ENCODE results near the gene SMG6. TPM values are rescaled to one million over a fixed set of nuclear protein-coding genes. Genes with fewer than 3 reads are reported as not detected.

Gene SMG6
- total RNA-seq, 2 donors from 2014 or later: 12.5 to 22.1 TPM

GRCh38 chr17:2086306-2086705, 217.3 kb downstream of the SMG6 start:
- TF ChIP-seq CTCF (IDR thresholded peaks at IDR 0.05): no peak
- Histone ChIP-seq H3K4me3 (no peak overlapping the region), H3K4me1 (peaks cover 28% of the 10 kb centered on the region), H3K36me3 (replicated peaks in 1 of 2; ENCODE audit: insufficient read depth in 1 of 2, low read depth in 2 of 2) (peaks cover 0 to 5% of the 10 kb centered on the region in 2 donors), H3K9me3 (no peaks in the 10 kb centered on the region), H3K27ac (peak overlapping the region in 1 of 4 donors; percentile 76), H3K27me3 (no peaks in the 10 kb centered on the region)
- ATAC-seq (no peak), DNase-seq (no peak)
- WGBS, 2 donors: 73 to 79% methylated on average over 3 of the region's 3 CpGs
- intact Hi-C loops (cut with DNase I): no loop called here

GRCh38 chr17:2085648-2085949, 218.0 kb downstream of the SMG6 start:
- TF ChIP-seq CTCF (IDR thresholded peaks at IDR 0.05) (no peak), POLR2A (IDR thresholded peaks at IDR 0.05) (no peak)
- peaks cover 28% of the 10 kb centered on the region for H3K4me1 ChIP-seq
- intact Hi-C loops (cut with DNase I): no loop called here
- no peak for ATAC-seq
- WGBS, 2 donors: 53 to 80% methylated on average over 5 of the region's 5 CpGs
- DNase-seq: no peak
- peak overlapping the region; percentile 21 to 76 (median 42) for H3K27ac ChIP-seq
- no peaks in the 10 kb centered on the region for H3K9me3 ChIP-seq
- H3K36me3 ChIP-seq (replicated peaks in 1 of 2; ENCODE audit: insufficient read depth in 1 of 2, low read depth in 2 of 2): peaks cover 0 to 9% of the 10 kb centered on the region in 2 donors
- H3K4me3 ChIP-seq: no peak overlapping the region
- H3K27me3 ChIP-seq: no peaks in the 10 kb centered on the region

- DNase-seq (peak in 2 of 4 donors; percentile 22 to 42), ATAC-seq (peak; percentile 31)
- Histone ChIP-seq H3K27ac (peak overlapping the region; percentile 21 to 76 (median 42)), H3K4me3 (no peak overlapping the region), H3K9me3 (no peaks in the 10 kb centered on the region), H3K36me3 (replicated peaks in 1 of 2; ENCODE audit: insufficient read depth in 1 of 2, low read depth in 2 of 2) (peaks cover 0 to 9% of the 10 kb centered on the region in 2 donors), H3K4me1 (peaks cover 28% of the 10 kb centered on the region), H3K27me3 (no peaks in the 10 kb centered on the region)
- 76 to 85% methylated on average over 13 of the region's 13 CpGs for WGBS, 2 donors
- TF ChIP-seq CTCF (IDR thresholded peaks at IDR 0.05) (no peak), POLR2A (IDR thresholded peaks at IDR 0.05) (no peak)
- intact Hi-C loops (cut with DNase I): no loop called here
Measured at GRCh38 chr17:2084766-2085647, 218.6 kb downstream of the SMG6 start.

GRCh38 chr17:2084036-2084765, 219.4 kb downstream of the SMG6 start:
- H3K4me1 ChIP-seq: peaks cover 28% of the 10 kb centered on the region

More at GRCh38 chr17:2084036-2084765, 219.4 kb downstream of the SMG6 start:
- no peak for DNase-seq
- Histone ChIP-seq H3K27ac (peak overlapping the region; percentile 22 to 76 (median 54)), H3K36me3 (replicated peaks in 1 of 2; ENCODE audit: insufficient read depth in 1 of 2, low read depth in 2 of 2) (peaks cover 0 to 9% of the 10 kb centered on the region in 2 donors), H3K9me3 (no peaks in the 10 kb centered on the region), H3K4me3 (no peak overlapping the region), H3K27me3 (no peaks in the 10 kb centered on the region)
- ATAC-seq: peak; percentile 40
- WGBS, 2 donors: 83% methylated on average over 6 to 8 of the region's 8 CpGs
- intact Hi-C loops (cut with DNase I): no loop called here
- TF ChIP-seq CTCF (IDR thresholded peaks at IDR 0.05) (no peak), POLR2A (IDR thresholded peaks at IDR 0.05) (no peak)
